GM19452 (cell line): ENCODE measurements around the gene ZCWPW2.

Source experiments
- ATAC-seq: cut with Tn5 transposase; IDR thresholded peaks from one replicate; pipeline ENCODE4 v1.9.1; 2021; ENCODE audit not compliant: unreplicated experiment

The ZCWPW2 gene

DNA sequence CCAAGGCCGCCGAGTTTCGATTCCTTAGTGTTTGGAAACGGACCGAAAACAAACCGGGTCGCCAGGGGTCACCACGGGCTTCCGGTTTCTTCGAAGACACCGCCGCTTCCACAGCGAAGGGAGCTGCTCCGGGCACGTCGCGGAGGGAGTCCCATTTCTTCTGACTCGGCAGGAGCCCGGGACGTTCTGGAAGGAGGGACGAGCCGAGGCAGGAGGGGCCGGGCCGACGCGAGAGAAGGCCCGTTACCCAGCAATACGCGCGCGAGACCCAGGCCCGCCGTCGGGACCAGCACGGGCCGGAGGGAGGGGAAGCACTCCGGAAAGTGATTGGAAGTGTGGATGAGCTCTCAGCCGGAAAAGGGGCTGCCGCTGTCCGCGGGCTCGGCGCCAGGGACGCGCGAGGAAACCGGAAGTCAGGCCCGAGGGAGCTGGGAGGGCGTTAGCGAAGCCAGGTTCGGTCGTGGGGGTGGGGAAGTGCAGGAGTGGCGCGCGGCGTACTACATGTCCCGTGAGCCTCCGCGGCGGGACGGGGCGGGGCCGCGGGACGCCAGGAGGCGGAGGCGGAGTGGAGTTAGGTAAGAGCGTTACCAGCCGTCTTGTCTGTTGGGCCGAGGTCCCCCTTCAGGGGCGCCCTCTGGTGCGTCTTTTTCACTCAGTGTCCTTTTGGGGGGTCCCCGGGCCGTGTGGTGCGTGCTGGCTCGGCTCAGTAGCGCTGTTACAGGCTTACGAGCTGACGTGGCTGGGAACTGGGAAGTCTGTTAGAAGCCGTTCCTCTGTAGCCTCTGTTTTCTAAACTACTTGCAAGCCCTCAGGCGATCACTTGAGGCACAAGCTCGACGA, at the start of gene ZCWPW2, which contains the start of gene AZI2:
TSS of gene ZCWPW2 (plus strand) at position 93 of the 840 bp plus-strand sequence. CDS start 64,348 bp downstream, outside the sequence.
TSS of gene AZI2 (minus strand) at position 196 of the 840 bp plus-strand sequence. CDS start 8,207 bp downstream, outside the sequence.
- ATAC-seq: peak; percentile 85

DNA sequence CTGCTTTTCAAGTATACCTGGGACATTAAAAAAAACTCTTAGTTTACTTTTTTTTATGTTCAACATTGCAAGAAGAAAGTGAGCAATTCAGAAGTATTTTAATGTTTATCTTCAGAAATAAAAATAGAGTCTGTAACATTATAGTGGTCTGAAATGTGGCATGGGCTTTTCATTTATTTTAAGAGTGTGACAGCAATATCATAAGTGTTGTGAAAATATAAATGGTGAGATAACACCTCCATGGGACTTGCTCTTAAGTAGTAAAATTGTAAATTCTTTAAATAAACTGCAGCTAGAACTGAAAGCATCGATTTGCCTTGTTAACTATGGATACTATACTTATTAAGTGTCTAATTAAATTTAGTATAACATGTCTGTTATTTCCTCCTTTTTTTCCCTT, 48.8 kb upstream of the ZCWPW2 start:
- ATAC-seq: no peak

- no peak for ATAC-seq
Measured at GRCh38 chr3:28300345-28300962, 48.1 kb upstream of the ZCWPW2 start.

- ATAC-seq: no peak
Measured at GRCh38 chr3:28301688-28302087, 46.8 kb upstream of the ZCWPW2 start.

- ATAC-seq: no peak
Measured at GRCh38 chr3:28308196-28308595, 40.3 kb upstream of the ZCWPW2 start.

DNA sequence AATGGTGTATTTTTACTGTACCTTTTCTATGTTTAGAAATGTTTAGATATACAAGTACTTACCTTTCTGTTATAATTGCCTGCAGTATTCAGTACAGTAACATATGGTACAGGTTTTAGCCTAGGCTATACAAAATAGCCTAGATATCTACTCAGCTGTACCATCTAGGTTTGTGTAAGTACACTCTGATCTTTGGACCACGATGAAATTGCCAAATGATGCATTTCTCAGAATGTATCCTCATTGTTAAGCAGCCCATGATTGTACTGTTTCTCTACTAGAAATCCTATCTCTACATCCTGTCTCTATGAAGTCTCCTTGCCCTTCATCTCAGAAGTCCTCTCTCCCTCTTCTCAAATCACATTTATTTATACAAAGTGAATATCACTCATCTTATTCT, 32.8 kb upstream of the ZCWPW2 start:
- ATAC-seq: no peak

DNA sequence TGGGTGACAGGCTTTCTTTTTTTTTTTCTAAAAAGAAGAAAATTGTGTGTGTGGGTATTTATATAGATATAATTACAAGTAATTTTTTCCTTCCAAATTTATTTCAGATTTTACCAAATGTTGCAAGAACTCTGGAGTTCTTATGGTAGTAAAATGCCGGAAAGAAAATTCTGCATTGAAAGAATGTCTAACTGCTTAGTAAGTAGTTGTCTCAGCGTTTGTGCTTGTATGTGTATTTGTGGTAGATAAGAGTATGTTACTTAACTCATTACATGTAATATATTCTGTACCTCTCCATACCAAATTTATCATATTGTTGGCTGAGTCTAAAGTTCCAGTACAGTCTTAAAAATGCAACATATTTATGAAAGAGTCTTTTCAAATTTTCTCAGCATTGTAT, 32.3 kb upstream of the ZCWPW2 start:
- no peak for ATAC-seq

- peak; percentile 85 for ATAC-seq
Measured at GRCh38 chr3:28317438-28318022, 31.0 kb upstream of the ZCWPW2 start.

DNA sequence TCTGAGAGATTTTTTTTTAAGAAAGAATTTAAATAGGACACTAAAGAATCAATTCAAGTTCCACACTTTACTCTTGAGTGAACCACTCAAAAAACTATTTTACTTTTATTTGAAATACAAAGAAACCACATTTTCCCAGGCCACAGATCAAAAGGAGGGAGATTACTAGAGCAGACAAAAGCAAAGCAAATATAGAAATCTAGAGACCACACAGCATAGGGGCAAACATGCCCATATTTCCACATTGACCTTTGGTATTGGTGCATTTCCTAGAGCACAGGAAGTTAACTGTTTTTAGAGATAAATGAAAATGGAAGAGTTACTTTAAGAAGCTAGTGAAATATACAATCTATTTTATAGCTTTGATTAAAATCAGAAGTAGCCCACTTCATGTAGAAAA, 27.5 kb upstream of the ZCWPW2 start:
- no peak for ATAC-seq

- ATAC-seq: no peak
Measured at GRCh38 chr3:28322464-28322863, 26.1 kb upstream of the ZCWPW2 start.

DNA sequence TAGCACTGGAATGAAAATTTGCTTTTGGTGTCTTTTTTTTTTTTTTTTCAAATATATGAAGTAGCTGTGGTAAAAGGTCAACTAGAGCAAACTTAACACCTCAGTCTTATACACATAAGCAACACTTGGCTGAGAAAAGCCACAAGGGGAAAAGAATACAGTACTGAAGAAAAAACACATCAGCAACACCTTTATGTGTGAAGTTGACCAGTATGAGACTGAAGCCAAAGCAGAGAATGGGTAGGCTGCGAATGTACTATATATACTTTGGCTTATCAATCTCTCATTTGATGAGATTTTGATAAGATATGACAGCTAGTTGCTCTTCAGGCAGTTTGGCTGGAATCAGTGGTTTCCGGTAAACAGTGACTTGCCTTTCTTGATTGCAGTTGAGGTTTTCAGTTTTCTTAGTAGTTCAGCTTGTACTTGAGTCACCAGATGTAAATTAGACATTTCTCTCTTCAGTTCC, 22.0 kb upstream of the ZCWPW2 start:
- peak; percentile 84 for ATAC-seq

DNA sequence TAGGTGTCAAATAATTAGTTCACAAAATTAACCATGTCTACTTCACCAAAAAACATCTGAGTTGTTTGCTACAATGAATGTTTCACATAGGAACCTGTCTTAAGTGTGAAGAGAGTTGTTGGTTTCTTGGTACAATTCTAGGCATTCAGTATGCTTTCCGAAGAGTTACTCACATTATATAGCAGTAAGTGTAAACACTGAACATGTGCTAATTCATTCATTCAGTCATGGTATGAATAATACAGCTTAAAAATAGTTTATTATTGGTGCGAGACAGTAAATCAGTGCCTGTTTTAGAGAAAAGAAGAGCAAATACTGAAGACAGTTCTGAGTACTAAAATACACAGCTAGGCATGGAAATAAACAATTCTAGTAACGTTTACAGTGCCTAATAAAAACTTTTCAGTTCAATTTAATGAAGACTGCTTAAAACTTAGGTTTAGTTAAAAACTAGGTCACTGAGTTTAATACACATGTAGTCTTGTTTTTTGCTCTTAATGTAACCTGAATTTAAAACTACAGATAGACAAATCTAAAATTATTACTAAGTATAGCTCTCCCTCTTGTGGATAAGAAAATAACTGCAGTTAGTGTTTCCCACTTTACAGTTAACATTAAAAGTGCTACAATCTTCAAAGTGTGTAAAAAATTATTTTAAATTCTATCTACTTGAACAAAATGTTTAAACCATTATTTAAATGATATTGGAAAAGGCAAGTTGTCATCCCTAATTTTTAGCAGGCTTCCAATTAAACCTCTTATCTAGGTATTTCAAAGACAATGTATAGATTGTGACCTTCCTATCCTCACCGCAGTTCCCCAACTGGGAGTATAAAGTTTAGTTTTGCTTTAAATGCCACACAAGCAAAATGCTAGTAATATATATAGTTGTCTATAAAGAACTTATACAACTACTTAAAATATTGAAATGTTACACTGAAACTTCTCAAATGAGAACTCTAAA, 20.1 kb upstream of the ZCWPW2 start:
- ATAC-seq: no peak

GRCh38 chr3:28334552-28334951, 14.0 kb upstream of the ZCWPW2 start:
- no peak for ATAC-seq

DNA sequence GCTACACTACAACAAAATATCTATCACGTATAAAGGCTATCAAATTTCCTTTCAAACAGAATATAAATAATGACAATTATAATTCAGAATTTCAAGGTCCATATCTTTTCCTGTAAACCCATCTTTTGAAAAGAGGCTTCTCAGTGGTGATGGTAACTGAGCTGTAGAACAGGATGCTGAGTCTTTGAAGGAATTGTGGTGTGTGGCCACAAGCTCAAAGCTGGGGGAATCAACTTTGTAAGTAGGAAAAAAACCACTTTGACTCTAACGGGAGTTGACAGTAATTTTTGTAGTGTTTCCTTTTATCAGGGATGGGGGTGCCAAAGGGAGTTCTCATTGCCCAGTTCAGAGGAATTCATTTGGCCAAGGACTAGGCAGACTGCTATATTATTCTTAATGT, 13.3 kb upstream of the ZCWPW2 start:
- no peak for ATAC-seq

DNA sequence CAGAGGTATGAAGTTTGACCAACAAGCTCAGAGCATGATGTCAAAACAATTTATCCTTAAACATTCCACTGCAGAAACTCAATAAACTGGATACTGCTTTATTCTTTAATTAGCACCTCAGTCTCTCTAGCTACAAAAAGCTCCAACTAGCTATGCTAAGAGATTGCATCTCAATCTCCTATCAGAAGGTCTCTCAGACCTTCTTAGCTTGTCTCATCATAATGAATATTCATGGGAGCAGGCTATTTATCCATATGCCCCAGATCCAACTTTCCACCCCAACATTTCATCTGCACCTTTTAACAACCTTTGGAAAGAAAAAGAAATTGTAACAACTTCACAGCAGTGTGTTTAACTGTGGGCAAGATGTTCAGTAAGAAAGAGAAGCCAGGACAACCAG, 11.3 kb upstream of the ZCWPW2 start:
- ATAC-seq: no peak

- ATAC-seq: no peak
Measured at GRCh38 chr3:28343144-28343543, 5.4 kb upstream of the ZCWPW2 start.

- no peak for ATAC-seq
Measured at GRCh38 chr3:28345690-28346089, 2.8 kb upstream of the ZCWPW2 start.

GRCh38 chr3:28347374-28348264, 902 bp upstream of the ZCWPW2 start:
- ATAC-seq: no peak

DNA sequence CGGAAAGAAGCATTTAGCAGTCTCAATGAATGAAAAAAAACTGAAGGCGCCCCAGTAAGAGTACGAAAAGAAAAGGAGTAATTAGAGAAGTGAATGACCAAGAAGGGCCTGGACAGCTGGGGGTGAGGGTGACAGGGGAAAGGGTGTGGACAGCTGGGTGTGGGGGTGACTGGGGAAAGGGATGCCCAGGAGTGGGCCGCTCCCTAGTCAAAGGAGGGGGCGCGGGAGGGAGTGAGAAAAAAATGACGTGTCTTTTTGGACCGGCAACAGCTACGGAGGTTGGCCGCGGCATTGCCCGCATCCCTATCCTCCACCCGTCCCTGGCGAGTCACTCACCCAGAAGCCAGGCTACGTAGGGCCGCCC, 274 bp upstream of the ZCWPW2 start:
- ATAC-seq: no peak

DNA sequence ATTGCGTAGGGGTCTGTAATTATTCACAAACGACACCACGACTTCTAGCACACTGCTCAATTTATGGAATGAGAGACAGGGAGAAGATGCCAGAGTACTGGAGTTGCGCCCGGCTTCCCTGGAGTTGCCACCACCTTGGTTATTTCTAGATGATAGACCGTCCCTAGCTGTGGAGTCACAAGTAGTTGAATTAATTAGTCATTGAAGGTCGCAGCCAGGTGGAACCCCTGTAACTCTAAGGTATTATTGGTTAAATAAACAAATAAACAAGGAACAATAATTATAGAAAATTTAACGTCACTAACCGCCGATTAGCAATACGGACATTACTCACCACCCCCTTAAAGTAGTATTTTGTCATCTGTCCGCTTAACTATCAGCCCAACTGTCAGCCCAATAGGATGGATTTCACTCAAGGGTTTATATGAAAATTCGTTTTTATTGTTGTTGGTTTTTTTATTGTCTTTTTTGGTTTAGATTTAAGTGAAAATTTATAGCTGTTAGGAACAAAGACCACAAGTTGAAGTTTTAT, 1.0 kb downstream of the ZCWPW2 start:
- ATAC-seq: no peak
